Stimulated activated naive B cell treated with anti-CD40 and anti-IgM and Interleukin-4, amounts not matched to agents 10 μg/mL and 1 μg/mL and 100 μg/mL, for 72 hours (primary cell): Measurements from ENCODE around the gene USB1.
"Not testable (repeated sequence)": the region's sequence is repeated elsewhere in the genome, so short reads cannot be mapped to it uniquely, and the experiment has no call there.

Experiments used
- ATAC-seq, 2 donors: fragments of 150-1000 bp; cut with Tn5 transposase; replicated peaks; 2 replicates each; pipeline ENCODE4 v1.10.0; 2021; ENCODE audit warnings: moderate library complexity in 1 of 2
- DNase-seq: peaks from one replicate; pipeline ENCODE4 v3.0.0; 2021
- H3K27ac Mint-ChIP-seq: one replicate; pipeline ENCODE4 v1.8.0; 2022; ENCODE audit warnings: mild to moderate bottlenecking, mixed read lengths
- H3K27me3 Mint-ChIP-seq, 2 donors: one replicate each; pipeline ENCODE4 v1.8.0; 2022; ENCODE audit warnings: mixed read lengths in 2 of 2
- H3K36me3 Mint-ChIP-seq, 2 donors: one replicate each; pipeline ENCODE4 v1.8.0; 2022; ENCODE audit warnings: mixed read lengths in 2 of 2, mild to moderate bottlenecking in 1 of 2
- H3K4me1 Mint-ChIP-seq, 2 donors: one replicate each; pipeline ENCODE4 v1.8.0; 2022; ENCODE audit warnings: mixed read lengths in 2 of 2, mild to moderate bottlenecking in 1 of 2
- H3K4me3 Mint-ChIP-seq, 2 donors: one replicate each; pipeline ENCODE4 v1.8.0; 2022; ENCODE audit warnings: mild to moderate bottlenecking in 2 of 2, mixed read lengths in 2 of 2, moderate library complexity in 1 of 2
- H3K9me3 Mint-ChIP-seq, 2 donors: one replicate each; pipeline ENCODE4 v1.8.0; 2022; ENCODE audit warnings: mixed read lengths in 2 of 2, mild to moderate bottlenecking in 1 of 2

Gene USB1

DNA sequence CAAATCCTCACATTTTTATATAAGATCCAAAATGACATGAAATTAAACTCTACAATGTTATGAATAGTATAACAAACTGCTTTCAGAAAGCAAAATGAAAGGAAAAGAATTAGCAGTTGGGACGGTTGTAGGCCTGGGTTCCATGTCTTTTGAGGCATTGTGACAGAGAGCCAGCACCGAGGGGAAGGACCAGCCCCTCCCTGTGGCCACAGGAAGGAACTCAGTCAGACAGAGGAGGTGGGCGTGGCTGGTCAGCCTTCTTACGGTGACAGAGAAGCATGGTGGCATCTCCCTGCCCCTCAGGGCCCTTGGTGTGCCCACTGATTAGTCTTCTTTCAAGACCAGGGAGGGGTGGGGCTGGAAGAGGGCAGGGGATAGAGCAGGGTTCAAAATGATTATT, 6.4 kb upstream of the USB1 start:
- Mint-ChIP-seq H3K27ac (no peak overlapping the region), H3K4me1 (peaks cover 18 to 31% of the 10 kb centered on the region in 2 donors), H3K4me3 (no peak overlapping the region), H3K9me3 (no peaks in the 10 kb centered on the region), H3K27me3 (no peaks in the 10 kb centered on the region), H3K36me3 (peaks cover 16 to 19% of the 10 kb centered on the region in 2 donors)
- DNase-seq (no peak), ATAC-seq (peak; percentile 71 to 75)

GRCh38 chr16:57995721-57996405, 5.3 kb upstream of the USB1 start:
- H3K27me3 Mint-ChIP-seq = no peaks in the 10 kb centered on the region
- no peak overlapping the region for H3K4me3 Mint-ChIP-seq
- H3K27ac Mint-ChIP-seq = no peak overlapping the region
- no peaks in the 10 kb centered on the region for H3K9me3 Mint-ChIP-seq
- peaks cover 16 to 19% of the 10 kb centered on the region in 2 donors for H3K36me3 Mint-ChIP-seq
- peaks cover 18 to 33% of the 10 kb centered on the region in 2 donors for H3K4me1 Mint-ChIP-seq
- DNase-seq (no peak), ATAC-seq (no peak)

- peaks cover 21 to 40% of the 10 kb centered on the region in 2 donors for H3K4me1 Mint-ChIP-seq
- DNase-seq = no peak
- ATAC-seq = no peak
- H3K9me3 Mint-ChIP-seq = no peaks in the 10 kb centered on the region
- H3K4me3 Mint-ChIP-seq = no peak overlapping the region
- no peak overlapping the region for H3K27ac Mint-ChIP-seq
- peaks cover 16 to 19% of the 10 kb centered on the region in 2 donors for H3K36me3 Mint-ChIP-seq
- no peaks in the 10 kb centered on the region for H3K27me3 Mint-ChIP-seq
These were observed 4.6 kb upstream of the USB1 start for GRCh38 chr16:57996406-57997175.

DNA sequence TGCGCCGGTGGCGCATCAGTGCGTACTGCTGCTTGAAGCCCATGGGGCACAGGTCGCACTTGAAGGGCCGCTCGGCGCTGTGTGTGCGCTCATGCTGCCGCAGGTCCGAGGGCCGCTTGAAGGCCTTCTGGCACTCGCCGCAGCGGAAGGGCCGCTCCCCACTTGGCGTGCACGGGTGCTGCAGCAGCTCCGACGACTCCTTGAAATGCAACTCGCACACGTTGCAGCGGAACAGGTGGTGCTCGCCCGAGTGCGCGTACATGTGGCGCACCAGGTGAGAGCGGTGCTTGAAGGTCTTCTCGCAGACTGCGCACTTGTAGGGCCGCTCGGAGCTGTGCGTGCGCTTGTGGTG, 4.1 kb upstream of the USB1 start:
- H3K27ac Mint-ChIP-seq = no peak overlapping the region
- H3K27me3 Mint-ChIP-seq = no peaks in the 10 kb centered on the region
- DNase-seq = no peak
- no peak overlapping the region for H3K4me3 Mint-ChIP-seq
- H3K4me1 Mint-ChIP-seq = peaks cover 25 to 46% of the 10 kb centered on the region in 2 donors
- peaks cover 16 to 19% of the 10 kb centered on the region in 2 donors for H3K36me3 Mint-ChIP-seq
- ATAC-seq = no peak
- H3K9me3 Mint-ChIP-seq = no peaks in the 10 kb centered on the region

- Mint-ChIP-seq H3K27ac (no peak overlapping the region), H3K27me3 (no peaks in the 10 kb centered on the region), H3K4me3 (no peak overlapping the region), H3K9me3 (no peaks in the 10 kb centered on the region), H3K36me3 (peaks cover 16 to 24% of the 10 kb centered on the region in 2 donors), H3K4me1 (peaks cover 28 to 48% of the 10 kb centered on the region in 2 donors)
- DNase-seq (no peak), ATAC-seq (no peak)
These were observed 3.5 kb upstream of the USB1 start for GRCh38 chr16:57997528-57998265.

DNA sequence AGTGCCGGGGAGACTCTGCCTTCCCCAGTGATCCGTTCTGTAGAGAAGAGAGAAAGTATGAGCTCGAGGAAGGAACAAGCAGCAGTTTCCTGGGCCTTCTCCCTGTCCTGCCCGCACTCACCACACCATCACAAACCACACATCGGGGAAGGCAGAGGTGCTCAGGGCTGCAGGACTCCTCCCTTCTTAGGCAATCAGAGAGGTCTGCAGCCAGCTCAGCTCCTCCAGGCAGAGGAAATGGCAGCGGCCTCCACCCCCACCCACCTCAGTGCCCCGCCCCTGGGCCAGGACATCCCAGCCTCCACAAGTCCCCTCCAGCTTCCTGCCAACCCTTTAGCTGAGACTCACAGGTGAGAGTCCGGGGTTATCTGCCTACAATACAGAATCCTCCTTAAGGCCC, 2.7 kb upstream of the USB1 start:
- peaks cover 18 to 28% of the 10 kb centered on the region in 2 donors for H3K36me3 Mint-ChIP-seq
- peaks cover 28 to 54% of the 10 kb centered on the region in 2 donors for H3K4me1 Mint-ChIP-seq
- H3K9me3 Mint-ChIP-seq = no peaks in the 10 kb centered on the region
- no peak overlapping the region for H3K4me3 Mint-ChIP-seq
- H3K27ac Mint-ChIP-seq = peak overlapping the region; percentile 43
- H3K27me3 Mint-ChIP-seq = no peaks in the 10 kb centered on the region
- DNase-seq (no peak), ATAC-seq (no peak)

- H3K9me3 Mint-ChIP-seq = no peaks in the 10 kb centered on the region
- H3K4me3 Mint-ChIP-seq = peak overlapping the region; percentile 75 to 81
- peaks cover 29 to 57% of the 10 kb centered on the region in 2 donors for H3K4me1 Mint-ChIP-seq
- DNase-seq (no peak), ATAC-seq (no peak)
- peak overlapping the region; percentile 7 for H3K27ac Mint-ChIP-seq
- H3K36me3 Mint-ChIP-seq = peaks cover 21 to 30% of the 10 kb centered on the region in 2 donors
- no peaks in the 10 kb centered on the region for H3K27me3 Mint-ChIP-seq
These were observed 2.2 kb upstream of the USB1 start for GRCh38 chr16:57998992-57999365.

DNA sequence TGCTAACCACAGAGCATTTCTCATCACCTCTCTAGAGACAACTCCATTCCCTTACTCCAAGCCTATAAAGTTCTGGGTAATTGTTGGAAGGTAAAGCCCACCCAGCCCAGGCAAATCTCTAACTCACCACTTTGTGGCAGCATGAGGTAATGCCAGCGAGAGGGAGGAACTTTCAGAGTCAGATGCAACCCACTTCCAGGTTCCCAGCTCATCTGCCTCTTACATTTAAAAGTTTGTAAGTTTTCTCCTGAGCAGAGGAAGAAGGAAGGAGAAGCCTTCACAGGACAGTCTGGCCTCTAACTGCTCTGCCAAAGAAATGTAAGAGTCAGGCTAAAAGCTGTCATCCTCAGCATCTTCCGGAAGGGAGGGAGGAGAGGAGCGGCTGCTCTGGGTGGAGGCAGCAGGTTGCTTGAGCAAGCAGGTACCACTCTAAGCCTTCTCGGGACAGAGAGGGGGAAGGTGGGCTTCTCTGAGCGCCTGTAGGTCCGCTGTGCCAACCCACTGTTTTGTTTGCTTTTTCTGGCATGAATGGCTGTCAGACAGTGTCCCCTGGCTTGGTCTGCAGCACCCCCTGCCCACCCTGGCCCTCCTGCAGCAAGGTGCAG, 1.7 kb upstream of the USB1 start:
- Mint-ChIP-seq H3K4me3 (peak overlapping the region; percentile 75 to 81), H3K36me3 (peaks cover 23 to 35% of the 10 kb centered on the region in 2 donors), H3K27me3 (no peaks in the 10 kb centered on the region), H3K4me1 (peaks cover 34 to 61% of the 10 kb centered on the region in 2 donors), H3K9me3 (no peaks in the 10 kb centered on the region), H3K27ac (peak overlapping the region; percentile 71)
- no peak for ATAC-seq
- no peak for DNase-seq

GRCh38 chr16:57999971-58000705, 1.1 kb upstream of the USB1 start, which contains the start of gene ZNF319:
Gene ZNF319 (minus strand): TSS chr16:58000672. CDS start chr16:57998265, 2,407 bp downstream.
- ATAC-seq (peak; percentile 30 to 34), DNase-seq (no peak)
- peaks cover 26 to 36% of the 10 kb centered on the region in 2 donors for H3K36me3 Mint-ChIP-seq
- H3K4me3 Mint-ChIP-seq = peak within 1 kb of the TSS; percentile 96 to 98
- H3K27me3 Mint-ChIP-seq = no peaks in the 10 kb centered on the region
- no peaks in the 10 kb centered on the region for H3K9me3 Mint-ChIP-seq
- H3K4me1 Mint-ChIP-seq = peaks cover 37 to 61% of the 10 kb centered on the region in 2 donors
- H3K27ac Mint-ChIP-seq = peak within 1 kb of the TSS; percentile 96

DNA sequence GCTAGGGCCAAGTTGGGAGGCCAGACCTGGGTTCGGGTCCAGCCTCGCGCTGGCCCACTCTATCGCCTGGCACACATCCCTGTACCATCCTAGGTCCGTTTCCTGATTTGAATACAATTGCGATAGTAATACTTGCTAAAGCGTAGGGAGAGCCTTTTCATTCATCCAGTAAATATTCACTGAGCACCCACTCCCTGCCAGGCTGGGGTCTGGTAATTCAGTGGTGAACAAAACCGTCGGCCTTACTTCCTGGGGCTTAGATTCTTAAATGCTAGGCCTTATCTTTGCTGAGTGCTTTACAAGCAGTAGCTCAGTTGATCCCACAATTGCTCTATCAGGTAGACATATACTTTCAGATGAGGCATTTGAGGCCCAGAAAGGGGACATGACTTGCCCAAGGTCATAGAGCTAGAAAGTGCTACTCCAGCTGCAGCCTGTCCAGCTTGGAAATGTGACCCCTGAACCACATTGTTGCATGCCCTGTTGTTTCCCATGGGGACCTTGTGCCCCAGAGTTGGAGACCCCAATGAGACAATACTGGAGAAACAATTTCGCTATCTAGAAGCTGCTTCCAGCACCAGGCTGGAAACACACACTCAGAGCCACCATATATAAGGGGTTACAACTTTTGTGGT, 691 bp downstream of the USB1 start:
- peak overlapping the region; percentile 96 for H3K27ac Mint-ChIP-seq
- H3K36me3 Mint-ChIP-seq = peaks cover 24 to 32% of the 10 kb centered on the region in 2 donors
- H3K4me3 Mint-ChIP-seq = peak overlapping the region; percentile 96 to 98
- DNase-seq (no peak), ATAC-seq (peak; percentile 2 to 5)
- H3K9me3 Mint-ChIP-seq = no peaks in the 10 kb centered on the region
- H3K27me3 Mint-ChIP-seq = no peaks in the 10 kb centered on the region
- H3K4me1 Mint-ChIP-seq = peaks cover 35 to 61% of the 10 kb centered on the region in 2 donors

DNA sequence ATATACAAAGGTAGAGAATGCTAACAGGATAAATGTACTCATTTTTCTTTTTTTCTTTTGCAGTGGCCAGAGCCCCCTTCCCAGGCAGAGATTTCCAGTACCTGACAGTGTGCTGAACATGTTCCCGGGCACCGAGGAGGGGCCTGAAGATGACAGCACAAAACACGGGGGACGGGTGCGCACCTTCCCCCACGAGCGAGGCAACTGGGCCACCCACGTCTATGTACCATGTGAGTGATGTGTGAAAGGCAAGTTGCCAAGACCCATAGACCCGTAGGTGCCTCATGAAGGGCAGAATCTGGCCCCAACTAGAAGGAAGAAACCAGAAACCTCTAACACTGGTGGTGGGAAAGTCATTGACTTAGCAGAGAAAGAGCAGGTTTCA, 1.2 kb downstream of the USB1 start:
- Mint-ChIP-seq H3K4me1 (peaks cover 35 to 61% of the 10 kb centered on the region in 2 donors), H3K27ac (no peak overlapping the region), H3K9me3 (no peaks in the 10 kb centered on the region), H3K4me3 (peak overlapping the region in 1 of 2 donors; percentile 21), H3K36me3 (peaks cover 22 to 32% of the 10 kb centered on the region in 2 donors), H3K27me3 (no peaks in the 10 kb centered on the region)
- DNase-seq (no peak), ATAC-seq (no peak)

GRCh38 chr16:58002936-58003335, 1.7 kb downstream of the USB1 start:
- Mint-ChIP-seq H3K4me1 (peaks cover 35 to 59% of the 10 kb centered on the region in 2 donors), H3K36me3 (peaks cover 20 to 29% of the 10 kb centered on the region in 2 donors), H3K4me3 (no peak overlapping the region), H3K27me3 (no peaks in the 10 kb centered on the region), H3K27ac (no peak overlapping the region), H3K9me3 (no peaks in the 10 kb centered on the region)
- ATAC-seq = no peak
- no peak for DNase-seq

DNA sequence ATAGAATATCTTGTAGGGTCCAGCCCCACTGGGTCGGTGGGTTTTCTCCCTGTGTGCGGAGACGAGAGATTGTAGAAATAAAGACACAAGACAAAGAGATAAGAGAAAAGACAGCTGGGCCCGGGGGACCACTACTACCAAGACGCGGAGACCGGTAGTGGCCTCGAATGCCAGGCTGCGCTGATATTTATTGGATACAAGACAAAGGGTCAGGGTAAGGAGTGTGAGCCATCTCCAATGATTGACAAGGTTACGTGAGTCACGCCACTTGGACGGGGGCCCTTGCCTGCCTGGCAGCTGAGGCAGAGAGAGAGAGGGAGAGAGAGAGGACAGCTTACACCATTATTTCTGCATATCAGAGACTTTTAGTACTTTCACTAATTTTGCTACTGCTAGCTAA, 3.5 kb downstream of the USB1 start:
- H3K36me3 Mint-ChIP-seq = peaks cover 20 to 34% of the 10 kb centered on the region in 2 donors
- not testable (repeated sequence) for ATAC-seq, H3K9me3 Mint-ChIP-seq, H3K27me3 Mint-ChIP-seq, DNase-seq, H3K4me3 Mint-ChIP-seq
- H3K4me1 Mint-ChIP-seq = peaks cover 24 to 41% of the 10 kb centered on the region in 2 donors
- H3K27ac Mint-ChIP-seq = peak overlapping the region; percentile 72
